ENCODE data around the gene TTC3.

DNA sequence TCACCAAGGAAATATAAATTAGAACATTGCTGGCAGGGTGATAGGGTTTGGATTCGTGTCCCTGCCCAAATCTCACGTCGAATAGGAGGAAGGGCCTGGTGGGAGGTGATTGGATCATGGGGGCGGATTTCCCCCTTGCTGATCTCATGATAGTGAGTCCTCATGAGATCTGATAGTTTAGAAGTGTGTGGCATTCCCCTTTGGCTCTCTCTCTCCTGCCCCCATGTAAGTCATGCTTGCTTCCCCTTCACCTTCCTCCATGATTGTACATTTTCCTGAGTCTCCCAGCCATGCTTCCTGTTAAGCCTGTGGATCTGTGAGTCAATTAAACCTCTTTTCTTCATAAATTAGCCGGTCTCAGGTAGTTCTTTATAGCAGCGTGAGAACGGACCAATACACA, 133.4 kb downstream of the TTC3 start:
- TF ChIP-seq CTCF (IDR thresholded peaks at IDR 0.05; ENCODE audit: low read length) (no peak), EZH2 (optimal IDR thresholded peaks at IDR 0.05; ENCODE audit: low read depth, low read length) (no peak)

All from MM.1S (cell line).